ENCODE data around the gene FCER1G.

FCER1G gene

DNA sequence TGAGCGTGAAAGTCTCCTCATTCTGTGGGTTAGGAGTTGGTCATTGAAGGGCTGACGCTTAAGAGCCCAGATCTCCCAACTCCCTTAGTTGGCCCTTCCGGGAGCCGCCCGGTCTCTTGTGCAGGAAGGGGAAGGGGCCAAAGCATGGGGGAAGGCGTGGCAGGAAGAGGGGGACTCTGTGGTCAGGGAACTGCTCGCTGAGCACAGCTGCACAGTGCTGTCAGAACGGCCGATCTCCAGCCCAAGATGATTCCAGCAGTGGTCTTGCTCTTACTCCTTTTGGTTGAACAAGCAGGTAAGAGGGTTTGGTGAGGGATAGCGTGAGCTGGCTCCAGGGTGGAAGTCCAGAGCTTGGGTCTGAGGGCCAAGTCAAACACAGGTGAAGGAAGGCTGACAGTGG lies at the start of gene FCER1G:
Gene FCER1G (plus strand): TSS at position 220 of the 400 bp plus-strand sequence. CDS start 27 bp downstream, at position 247.
- DNase-seq (ENCODE audit: low spot score) = no peak

DNA sequence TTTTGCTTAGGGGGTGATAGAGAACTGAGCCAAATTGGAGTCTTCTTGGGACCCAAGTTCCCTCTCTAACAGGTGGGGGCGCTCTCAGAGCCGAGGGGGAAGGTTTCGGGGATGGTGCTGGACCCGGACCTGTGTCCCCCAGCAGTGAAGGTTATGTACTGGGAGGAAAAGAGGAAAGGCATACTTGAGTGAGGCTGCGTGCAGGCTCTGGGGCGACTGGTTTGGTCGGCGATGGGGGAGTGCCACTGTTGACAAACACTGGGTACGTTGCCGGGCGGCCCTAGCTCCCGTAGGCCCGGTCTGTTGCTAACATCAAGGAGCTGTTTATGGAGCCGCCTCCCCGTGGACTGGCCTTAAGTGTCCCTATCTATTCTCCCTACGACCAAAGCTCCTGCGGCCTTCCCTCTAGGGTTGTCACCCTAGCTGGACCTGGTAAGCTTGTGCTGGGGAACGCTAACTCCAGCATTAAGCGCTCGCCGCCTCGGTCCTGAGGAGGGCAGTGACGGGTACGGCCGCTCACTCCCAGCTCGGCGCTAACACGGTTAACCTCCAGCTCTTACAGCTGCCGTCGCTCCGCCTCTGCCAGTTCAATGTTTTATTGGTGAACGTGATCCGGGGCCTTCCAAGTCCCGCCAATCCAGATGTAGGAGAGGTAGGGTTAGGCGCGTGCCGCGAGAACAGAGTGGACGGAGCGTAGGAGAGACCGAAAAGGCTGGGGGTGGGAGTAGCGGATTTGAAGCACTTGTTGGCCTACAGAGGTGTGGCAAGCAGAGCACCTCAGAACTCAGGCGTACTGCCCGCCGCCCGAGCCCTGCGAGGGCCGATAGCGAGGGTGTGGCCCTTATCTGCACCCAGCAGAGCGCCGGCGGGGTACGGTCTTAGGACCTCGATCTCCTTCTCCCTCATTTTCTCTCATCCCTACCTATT lies 49.1 kb upstream of the FCER1G start, which contains the start of gene PPOX:
Gene PPOX (plus strand): TSS at position 685 of the 927 bp plus-strand sequence. CDS start 422 bp downstream, outside the sequence.
- peak; percentile 91 for DNase-seq (ENCODE audit: low spot score)

- DNase-seq (ENCODE audit: low spot score) = no peak
Measured at GRCh38 chr1:161166669-161167548, 48.2 kb upstream of the FCER1G start.

DNA sequence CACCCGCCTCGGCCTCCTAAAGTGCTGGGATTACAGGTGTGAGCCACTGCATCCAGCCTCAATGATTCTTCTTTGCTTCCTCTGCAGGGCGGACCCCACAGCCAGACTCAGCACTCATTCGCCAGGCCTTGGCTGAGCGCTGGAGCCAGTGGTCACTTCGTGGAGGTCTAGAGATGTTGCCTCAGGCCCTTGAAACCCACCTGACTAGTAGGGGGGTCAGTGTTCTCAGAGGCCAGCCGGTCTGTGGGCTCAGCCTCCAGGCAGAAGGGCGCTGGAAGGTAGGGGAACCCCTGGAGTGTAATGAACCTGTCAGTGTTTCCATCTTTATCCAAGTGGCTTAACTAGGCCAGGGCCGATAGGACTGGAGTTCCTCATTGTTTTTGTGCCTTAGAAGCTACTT lies 46.2 kb upstream of the FCER1G start:
- DNase-seq (ENCODE audit: low spot score) = no peak

DNA sequence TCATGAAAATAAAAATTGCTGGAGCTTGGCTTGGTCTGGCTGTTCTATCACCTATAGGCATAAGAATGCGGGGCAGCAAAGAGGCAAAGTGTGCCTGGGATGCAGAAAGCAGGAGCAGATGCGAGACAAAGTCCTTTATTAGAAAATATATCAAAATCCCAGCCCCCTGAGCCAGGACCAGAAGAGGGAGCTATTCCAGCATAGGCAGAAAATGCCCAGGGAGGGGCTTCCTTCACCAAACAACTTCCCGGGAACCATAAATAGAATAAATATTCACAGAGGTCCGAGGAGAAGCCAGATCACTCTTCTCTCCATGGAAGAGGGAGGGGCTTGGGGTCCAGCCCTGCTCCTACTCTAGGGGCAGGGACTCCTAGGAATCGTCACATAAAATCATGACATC lies 43.9 kb upstream of the FCER1G start:
- DNase-seq (ENCODE audit: low spot score) = no peak

DNA sequence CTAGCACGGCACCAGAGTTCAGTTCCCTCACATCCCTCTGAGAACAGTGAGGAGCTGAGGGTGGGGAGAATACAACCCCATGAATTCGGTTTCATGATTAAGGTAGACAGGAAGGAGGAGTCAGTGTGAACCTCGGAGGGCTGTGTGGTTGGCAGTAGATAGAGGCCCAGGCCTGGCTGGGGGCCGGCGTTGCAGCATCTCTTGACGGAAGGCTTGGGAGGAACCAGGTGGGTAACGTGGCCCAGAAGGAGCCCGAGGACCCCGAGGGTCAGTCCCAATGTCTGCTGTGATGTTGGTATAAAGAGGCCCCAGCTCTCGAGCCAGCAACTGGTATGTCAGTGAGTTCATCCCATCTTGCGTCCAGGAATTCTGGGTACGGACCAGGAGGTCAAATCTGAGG lies 43.4 kb upstream of the FCER1G start:
- DNase-seq (ENCODE audit: low spot score) = no peak

DNA sequence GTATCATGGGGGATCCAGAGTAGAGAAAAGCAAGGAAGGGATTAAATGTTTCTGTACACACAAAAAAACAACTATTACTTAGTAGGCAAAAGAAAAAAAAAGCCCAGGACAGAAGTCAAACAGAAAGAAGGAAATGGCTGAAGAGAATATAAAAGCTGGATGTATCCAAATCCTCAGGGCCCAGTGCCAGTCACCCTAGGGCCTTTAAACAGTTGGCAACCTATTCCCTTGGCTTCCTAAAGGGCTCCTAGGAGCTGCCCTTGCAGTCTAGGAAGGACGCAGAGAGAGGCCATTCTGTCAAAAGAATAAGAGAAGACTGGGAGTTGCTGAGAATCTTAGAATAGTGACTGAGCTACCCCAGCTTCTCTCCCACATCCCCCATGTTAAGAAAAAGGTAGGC lies 42.7 kb upstream of the FCER1G start:
- no peak for DNase-seq (ENCODE audit: low spot score)

GRCh38 chr1:161172776-161173376 lies 42.2 kb upstream of the FCER1G start:
- DNase-seq (ENCODE audit: low spot score) = peak; percentile 90

GRCh38 chr1:161173711-161174110 lies 41.4 kb upstream of the FCER1G start:
- DNase-seq (ENCODE audit: low spot score) = no peak

DNA sequence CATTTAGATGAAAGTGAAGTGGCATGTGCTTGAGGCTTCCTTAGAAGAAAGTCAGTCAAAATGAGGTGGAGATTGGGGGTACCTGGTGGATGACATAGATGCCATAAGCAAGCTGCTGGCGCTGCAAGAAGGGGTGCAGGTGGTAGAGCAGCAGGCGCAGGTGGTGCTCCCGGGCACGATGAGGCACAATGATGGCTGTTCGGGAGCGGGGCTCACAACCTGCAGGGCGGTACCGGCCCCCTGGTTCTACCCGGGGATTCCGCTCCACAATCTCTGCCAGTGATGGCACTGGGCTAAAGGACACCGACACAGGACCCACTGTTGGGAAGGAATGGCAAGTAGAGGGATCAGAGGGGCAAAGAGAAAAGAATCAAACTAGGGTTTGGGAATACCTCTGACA lies 40.2 kb upstream of the FCER1G start:
- no peak for DNase-seq (ENCODE audit: low spot score)

DNA sequence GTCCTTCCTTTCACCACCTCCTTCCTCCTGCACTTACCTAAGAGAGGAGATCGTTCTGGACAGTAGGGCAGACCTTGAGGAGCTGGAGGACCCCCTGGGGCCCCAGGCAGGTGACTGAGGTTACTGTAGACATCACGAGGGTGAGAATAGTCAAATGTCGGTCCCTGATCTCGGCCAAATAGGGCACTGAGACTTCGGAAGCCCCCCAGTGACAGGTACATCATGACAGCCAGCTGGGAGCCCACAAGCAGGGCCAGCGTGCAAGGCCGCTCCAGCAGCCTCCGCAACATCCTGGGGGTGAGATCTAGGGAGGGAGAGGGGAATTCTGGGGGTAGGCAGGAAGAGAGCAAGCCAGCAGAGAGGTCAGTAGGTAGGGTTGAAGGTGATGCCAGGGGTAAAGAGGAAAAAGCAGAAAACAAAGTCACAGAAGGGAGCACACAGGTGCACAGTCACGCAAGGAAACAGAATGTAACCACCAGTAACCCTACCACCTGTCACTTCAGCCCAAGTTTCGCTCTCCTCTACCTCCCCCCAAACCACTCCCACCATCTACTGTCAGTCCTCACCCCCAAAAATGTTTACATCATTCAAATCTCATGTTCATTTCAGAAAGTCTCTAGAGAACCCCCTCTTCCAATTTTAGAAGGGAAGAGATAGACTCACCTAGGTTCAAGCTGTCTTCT lies 39.2 kb upstream of the FCER1G start:
- no peak for DNase-seq (ENCODE audit: low spot score)

DNA sequence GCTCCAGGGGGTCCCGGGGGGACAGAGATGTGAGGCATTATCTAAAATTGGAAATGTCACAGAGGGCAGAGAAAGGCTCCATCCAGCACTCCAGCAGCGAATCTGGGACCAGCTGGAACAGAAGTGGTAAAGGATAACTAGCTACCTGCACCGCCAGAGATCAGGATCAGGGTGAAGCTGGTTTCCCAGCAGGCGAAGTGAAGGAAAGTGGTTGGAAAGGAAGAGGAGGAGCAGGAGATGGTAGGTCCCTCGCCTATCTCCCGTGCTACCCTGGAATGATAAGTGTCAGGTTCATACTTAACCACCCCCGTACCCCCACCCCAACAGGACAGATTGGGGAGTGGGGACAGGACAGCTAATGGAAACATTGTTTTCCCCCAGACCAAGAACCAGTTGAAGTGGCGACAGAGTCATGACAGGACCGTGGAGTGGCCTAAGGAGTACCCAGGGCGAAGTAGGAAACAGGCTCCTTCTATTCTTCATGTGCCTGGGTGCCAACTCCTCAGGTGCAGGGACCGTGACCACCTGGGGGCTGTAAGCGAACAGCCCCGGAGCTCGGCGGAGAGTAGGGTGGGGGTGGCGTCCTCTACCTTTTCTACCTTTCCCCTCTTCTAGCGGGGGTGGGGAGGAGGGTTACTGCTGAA lies 38.5 kb upstream of the FCER1G start:
- no peak for DNase-seq (ENCODE audit: low spot score)

- peak; percentile 96 for DNase-seq (ENCODE audit: low spot score)
Measured at GRCh38 chr1:161177112-161177935, 37.8 kb upstream of the FCER1G start, which contains the start of gene B4GALT3. TSS of gene B4GALT3 (minus strand) at chr1:161177507. CDS start at chr1:161176060, 1,447 bp downstream.

DNA sequence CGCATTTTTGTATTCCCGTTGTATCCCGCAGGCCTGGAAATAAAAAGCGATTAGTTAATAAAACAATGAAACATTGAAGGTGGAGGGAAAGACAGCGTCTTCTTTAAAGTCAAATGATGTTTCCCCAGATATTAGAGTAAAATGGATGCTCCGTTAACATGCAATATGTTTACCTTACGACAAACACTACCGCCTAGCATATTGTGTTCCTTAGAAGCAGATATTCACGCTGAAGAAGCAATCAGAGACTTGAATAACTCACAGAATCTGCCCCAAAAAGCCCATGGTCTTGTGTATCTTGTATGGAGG lies 37.2 kb upstream of the FCER1G start:
- DNase-seq (ENCODE audit: low spot score) = no peak

GRCh38 chr1:161179698-161180097 lies 35.4 kb upstream of the FCER1G start:
- no peak for DNase-seq (ENCODE audit: low spot score)

- no peak for DNase-seq (ENCODE audit: low spot score)
Measured at GRCh38 chr1:161180639-161181038, 34.5 kb upstream of the FCER1G start.

DNA sequence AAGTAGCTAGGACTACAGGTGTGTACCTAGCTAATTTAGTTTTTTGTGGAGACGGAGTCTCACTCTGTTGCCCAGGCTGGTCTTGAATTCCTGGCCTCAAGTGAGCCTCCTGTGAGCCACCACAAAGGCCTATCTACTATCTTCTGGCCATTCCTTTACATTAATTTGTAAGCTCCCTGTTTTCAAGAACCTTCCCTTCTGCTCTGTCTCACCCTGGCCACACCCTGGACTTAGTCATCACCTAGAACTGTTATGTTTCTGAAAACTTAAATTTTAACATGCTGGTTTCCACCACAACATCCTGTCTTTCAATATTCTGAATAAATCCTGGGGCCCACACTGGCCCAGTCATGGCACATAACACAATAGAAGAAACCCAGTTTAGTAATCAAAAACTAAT lies 32.9 kb upstream of the FCER1G start:
- DNase-seq (ENCODE audit: low spot score) = peak; percentile 48

DNA sequence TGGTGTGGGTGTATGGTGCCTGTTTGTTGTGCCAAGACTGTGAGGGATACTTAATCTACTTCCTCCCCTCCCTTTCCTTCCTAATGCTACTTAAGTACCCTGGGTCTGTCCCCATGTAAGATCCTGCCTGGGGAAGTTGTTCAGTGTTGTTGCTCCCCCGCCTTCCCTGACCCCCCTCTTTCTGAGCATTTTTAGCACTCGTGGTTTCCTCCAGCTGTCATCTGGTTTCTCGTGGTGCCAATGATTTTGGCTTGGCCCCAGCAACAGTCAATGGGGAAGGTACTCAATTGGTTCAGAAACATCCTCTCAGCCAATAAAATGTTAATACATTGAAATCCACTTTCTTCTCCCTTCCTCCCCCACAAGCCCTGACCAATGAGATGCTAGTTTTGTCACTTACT lies 29.8 kb upstream of the FCER1G start:
- DNase-seq (ENCODE audit: low spot score) = peak; percentile 80

DNA sequence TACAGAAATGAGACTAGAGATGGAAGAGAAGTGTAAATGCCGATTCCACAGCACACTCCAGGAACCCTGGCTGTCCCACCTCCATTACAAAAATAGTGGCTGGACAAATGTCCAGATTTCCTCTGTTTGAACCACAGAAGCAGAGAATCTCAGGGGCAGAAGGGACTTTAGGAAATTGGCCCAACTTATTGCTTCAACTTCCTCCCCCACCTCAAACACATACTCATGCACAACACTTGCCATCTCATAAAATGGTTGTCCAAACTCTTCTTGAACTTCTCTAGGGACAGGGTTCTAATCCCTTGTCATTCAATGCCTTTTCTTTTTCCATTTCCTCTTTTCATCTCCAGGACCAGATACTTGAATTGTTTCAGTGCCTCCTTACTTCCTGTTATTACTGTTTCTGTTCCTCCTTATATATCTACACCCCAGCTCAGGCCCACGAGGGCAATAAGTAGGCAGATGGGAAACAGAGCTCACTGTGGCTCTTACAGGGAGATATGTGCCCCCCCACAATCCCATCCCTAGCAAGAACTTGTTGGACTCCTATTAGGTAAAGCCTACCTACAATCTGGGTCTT lies 29.3 kb upstream of the FCER1G start:
- no peak for DNase-seq (ENCODE audit: low spot score)

- no peak for DNase-seq (ENCODE audit: low spot score)
Measured at GRCh38 chr1:161187311-161187710, 27.8 kb upstream of the FCER1G start.

All from AG08396 (cell line).